Stimulated activated CD8-positive, alpha-beta memory T cell treated with anti-CD3 and anti-CD28 coated beads, Interleukin-4, amount 100 ng/mL, for 24 hours (primary cell): ENCODE measurements around the gene CDC42SE2.

Source experiments
- DNase-seq: peaks from one replicate; pipeline ENCODE4 v3.0.0-alpha.2; 2020; ENCODE audit warnings: low read depth

The CDC42SE2 gene, protein sequence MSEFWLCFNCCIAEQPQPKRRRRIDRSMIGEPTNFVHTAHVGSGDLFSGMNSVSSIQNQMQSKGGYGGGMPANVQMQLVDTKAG

DNA sequence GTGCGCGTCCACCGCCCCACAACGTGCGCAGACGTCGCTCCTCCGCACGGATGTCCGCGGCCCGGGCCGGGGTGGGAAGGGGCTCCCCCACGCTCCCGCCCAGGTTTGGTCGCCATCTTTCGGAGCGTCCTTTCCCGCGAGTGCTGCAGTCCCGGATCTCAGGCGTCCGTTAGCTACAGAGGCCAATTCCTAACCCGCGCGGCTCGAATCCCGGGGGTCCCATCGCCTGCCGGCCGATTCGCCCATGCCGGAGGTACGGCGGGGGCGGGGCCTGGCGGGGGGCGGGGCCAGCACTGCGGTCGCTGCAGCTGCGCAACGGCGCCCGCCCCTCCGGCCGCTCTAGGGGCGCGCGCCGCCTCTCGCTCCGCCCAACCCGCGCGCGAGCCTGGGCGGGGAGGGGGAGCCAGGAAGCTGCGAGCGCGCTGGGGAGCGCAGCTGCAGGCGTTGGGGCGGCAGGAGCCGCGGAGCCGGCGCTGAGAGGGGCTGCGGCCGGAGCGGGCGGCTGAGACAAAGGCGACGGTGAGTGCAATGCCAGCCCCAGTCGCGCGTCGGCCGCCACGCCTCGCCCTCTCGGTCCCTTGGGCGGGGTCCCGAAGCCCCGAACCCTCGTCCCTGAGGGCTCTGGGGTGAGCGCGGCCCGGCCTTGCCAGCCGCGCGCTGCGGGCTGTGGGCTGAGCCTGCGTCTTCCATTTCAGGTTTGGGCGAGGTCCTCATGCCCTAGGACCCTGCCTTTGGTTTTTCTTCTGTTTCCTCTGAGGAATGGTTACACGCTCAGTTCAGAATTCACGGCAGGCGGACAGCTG is at the start of gene CDC42SE2:
Gene CDC42SE2, plus strand, starts transcription at position 406 of the 803 bp plus-strand sequence. CDS start 95,441 bp downstream, outside the sequence.
- peak; percentile 81 for DNase-seq

DNA sequence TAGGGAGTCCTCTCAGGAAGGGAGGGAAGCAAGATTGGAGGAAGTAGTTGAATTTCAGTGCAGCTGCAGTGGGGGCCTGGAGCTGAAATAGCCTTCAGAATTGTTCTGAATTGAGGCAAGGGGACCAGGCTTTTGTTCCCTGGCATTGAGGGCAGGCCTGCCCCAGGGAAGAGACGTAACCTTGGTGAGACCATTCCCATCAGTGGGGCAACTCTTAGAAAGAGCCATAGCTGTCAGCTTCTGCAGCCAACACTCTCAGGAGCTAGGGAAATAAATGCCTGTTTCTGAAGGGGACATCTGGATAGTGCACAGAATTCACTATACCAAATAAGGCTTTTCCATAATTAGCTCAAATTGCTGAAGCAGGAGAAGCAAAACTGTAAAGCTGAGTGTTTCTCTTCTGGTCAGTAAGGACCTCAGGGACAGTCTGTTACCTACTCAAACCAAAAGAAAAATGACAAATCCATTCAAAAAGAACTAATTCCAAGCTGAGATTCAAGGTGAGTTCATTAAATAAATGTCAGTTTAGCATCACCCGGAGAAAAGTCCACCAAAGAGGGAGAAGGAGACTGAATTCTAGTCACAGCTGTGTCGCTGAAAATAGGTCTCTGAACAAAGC is 49.1 kb upstream of the CDC42SE2 start:
- DNase-seq: no peak

DNA sequence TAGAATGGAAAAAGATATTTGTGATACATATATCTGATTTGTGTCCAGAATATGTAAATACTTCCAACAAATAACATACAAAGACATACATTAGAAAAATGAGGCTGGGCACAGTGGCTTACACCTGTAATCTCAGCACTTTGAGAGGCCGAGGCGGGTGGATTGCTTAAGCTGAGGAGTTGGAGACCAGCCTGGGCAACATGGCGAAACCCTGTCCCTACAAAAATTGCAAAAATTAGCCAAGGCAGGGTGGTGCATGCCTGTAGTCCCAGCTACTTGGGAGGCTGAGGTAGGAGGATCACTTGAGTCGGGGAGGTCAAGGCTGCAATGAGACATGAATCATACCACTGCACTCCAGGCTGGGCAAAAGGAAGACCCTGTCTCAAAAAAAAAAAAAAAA is 46.1 kb upstream of the CDC42SE2 start:
- no peak for DNase-seq

DNA sequence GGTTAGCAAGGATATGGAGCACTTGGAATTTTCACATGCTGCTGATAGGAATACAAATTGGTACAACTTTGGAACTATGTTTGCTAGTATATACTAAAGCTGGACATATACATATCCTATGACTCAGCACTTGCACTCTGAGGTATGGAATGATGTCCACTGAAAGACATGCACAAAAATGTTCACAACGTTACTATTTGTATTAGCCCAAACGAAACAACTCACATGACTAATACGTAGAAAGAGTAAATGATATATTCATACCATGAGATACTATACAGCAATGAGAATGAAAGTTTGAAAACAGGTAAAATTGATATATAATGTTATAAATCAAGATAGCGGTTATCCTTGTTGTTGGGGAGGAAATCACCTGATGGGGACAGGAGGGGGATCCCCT is 45.5 kb upstream of the CDC42SE2 start:
- DNase-seq: no peak

DNA sequence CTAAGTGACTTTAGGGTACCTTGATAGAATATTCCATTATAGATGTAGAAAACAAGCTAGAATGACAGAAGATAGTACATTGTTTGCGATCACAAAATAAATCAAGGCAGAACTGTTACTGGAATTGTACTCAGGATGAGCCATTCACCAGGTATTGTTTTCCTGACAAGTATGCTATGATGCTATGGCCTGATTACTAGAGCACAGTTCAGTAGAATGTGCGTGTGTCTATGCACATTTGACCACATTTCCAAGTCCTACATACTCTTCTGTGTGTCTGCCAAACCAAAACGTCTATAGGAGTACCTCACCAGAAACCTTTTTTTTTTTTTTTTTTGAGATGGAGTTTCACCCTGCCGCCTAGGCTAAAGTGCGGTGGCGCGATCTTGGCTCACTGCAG is 43.3 kb upstream of the CDC42SE2 start:
- DNase-seq: no peak

DNA sequence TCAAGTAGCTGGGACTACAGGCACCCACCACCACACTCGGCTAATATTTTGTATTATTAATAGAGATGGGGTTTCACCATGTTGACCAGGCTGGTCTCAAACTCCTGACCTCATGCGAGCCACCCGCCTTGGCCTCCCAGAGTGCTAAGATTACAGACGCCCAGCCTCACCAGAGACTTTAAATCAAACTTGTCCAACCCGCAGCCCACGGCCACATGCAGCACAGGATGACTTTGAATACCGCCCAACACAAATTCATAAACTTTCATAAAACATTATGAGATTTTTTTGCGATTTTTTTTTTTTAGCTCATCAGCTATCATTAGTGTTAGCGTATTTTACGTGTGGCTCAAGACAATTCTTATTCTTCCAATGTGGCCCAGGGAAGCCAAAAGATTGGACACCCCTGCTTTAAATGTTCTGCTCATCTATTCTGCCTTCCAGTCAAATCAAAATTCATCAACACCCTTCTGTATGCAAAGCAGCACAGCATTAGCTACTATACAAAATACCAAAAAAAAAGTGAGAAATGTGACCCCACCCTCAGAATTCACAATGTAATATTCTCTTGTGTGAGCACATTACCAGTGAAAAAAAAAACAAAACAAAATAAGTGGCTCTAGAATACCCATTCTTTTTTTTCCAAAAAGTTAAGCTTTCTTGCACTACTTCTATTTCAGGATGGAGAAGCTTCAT is 42.7 kb upstream of the CDC42SE2 start:
- no peak for DNase-seq

DNA sequence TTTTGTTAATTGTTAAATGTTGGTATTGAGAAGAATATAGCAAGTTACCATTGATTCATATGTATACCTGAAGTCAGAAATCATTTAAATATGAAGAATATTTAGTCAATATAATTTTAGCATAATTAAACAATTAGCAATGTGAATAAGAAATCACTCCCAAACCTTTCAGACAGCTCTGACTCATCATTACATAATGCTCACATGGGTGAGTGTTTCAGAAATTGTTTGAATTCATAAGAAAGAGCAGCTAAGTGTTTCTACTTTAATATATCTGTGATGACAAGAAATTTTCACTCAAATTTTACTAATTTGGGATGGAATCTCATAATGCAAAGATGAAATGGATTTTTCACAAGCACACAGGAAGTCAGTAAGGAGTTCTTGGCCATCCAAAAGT is 42.0 kb upstream of the CDC42SE2 start:
- DNase-seq: no peak

DNA sequence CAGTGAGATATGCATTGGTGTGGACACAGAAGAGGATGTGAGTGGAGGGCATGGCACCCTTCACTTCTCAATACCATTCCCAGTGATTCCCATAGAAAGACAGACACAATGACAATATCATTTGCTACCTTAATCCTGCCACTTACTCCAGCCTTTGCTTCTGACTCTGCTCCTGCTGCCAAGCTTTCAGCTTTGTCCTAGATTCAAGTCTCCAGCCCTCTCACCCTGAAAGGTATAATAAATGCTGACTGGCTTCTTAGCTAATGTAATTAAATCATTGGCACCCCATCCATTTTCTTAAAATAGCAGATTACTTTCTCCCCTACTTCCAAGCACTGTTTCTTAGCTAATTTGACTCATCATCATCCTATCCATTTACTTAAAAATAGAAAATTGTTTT is 41.1 kb upstream of the CDC42SE2 start:
- DNase-seq: no peak

DNA sequence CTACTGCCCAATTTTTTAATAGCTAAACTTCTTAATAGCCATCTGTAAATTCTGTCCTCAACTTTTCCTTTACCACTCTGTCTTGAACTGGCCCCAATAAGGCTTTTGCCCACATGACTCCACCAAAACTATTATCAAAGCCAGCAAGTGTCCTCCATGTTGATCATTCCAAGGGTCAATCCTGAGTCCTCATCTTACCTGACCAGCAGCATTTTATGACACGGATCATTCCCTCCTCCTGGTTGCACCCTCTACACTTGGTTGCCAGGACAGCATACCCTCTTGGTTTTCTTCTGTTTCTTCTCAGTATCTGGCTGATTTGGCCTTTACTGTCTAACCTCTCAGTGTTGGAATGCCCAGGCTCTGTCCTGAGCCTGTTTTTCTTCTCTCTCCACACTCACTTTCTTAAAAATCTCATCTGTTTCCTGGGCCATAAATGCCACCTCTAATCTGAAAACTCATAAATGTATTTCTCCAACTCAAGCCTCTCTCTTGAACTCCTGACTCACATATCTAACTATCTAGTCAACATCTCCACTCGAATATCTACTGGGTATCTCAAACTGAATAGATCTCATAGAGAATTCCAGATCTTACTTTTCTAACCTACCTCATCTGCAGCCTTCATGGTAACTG is 40.0 kb upstream of the CDC42SE2 start:
- no peak for DNase-seq

DNA sequence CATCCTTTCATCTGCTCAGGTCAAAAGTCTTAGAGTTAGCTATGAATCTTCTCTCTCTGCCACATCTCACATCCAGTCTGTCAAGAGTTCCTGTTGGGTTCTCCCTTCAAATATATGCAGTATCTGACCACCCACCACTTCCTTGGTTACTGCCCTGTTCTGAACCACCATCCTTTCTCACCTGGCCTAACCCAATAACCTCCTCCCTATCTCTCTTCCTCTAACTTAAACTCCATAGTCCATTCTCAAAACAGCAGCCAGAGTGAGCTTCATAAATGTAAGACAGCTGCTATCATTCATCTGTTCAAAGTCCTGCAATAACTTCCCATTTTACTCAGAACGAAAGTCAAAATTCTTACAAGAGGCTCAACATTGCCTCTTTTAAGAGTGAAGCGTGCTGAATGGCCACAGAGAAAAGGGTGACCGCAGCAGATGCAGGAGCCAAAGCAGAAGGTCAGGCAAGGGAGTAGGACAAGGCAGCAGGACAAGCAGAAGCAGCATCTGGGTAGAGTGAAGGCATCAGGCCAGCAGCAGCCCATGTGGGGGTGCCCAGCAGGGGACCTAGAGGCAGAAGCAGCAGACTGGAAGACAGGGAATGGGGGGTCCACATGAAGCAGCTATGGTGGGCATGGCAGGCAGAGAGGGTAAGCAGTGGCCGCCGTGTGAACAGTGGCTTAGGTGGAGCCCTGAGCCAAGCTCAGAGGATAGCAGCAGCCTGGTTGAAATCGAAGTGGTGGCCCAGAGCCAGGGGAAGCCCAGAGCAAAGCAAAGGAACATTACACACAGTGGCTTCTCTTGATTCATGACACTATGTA is 39.3 kb upstream of the CDC42SE2 start:
- no peak for DNase-seq

DNA sequence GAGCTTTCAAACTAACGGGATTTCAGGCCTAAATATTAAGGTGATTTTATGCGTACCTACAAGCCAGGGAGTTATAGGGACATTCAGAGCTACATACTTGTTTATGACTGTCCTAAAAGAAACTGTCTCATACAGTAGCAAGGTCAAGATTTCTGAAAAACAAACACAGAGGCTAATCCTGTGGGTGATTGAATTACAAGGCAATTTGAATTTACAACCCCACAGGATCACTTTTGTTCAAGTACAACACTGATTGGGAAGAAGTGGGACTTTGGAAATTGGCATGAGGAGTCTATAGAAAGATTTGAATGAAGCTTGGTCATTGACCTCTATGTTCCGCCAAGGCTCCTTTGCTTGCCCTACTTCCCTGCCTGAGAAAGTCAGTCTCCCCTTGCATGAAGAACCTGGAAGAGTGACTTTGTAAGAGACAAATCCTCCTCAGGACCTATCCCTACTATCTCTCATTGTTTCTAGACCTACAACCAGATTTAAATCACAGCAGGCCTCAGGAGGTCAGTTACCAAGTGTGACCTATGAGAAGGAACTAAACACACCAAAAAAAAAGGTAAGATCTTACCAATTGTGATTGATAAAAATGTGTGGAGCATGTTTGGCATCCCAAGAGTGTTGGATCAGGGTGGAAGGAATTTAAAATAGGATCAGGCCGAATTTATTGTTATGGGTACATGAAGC is 38.4 kb upstream of the CDC42SE2 start:
- DNase-seq: no peak

DNA sequence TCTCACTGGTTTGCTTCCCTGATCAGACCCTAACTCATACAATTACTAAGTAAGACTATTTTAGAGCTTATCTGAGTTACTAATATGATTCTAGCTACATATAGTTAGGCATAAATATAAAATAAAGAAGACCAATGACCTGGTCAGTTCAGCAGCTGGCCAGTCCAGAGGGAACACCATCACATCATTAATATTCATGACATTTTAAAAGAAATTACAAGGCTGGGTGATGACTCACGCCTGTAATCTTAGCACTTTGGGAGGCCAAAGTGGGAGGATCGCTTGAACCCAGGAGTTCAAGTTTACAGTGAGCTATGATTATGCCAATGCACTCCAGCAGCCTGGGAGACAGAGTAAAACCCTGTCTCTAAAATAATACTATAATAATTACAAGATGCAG is 37.0 kb upstream of the CDC42SE2 start:
- DNase-seq: no peak

DNA sequence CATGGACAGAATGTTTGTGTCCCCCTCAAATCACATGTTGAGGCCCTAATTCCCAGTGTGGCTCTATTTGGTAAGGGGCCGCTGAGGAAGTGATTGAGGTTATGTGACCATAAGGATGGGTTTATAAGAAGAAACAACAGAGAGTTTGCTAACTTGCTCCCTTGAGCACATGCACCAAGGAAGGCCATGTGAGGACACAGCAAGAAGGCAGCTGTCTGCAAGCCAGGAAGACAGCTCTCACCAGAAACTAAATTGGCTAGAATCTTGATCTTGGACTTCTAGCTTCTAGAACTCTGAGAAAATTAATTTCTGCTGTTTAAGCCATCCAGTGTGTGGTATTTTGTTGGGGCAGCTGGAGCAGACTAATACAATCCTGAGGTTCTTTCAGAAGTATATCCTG is 35.2 kb upstream of the CDC42SE2 start:
- DNase-seq: no peak

DNA sequence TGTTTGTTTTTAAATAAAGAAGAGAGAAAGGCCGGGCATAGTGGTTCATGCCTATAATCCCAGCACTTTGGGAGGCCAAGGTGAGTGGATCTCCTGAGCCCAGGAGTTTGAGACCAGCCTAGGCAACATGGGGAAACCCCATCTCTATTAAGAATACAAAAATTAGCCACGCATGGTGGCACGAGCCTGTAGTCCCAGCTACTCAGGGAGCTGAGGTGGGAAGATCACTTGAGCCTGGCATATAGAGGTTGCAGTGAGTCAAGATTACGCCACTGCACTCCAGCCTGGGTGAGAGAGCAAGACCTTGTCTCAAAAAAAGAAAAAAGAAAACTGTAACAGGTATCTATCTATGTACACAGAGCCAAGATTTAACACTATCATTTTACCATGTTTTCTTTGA is 34.2 kb upstream of the CDC42SE2 start:
- DNase-seq: no peak

DNA sequence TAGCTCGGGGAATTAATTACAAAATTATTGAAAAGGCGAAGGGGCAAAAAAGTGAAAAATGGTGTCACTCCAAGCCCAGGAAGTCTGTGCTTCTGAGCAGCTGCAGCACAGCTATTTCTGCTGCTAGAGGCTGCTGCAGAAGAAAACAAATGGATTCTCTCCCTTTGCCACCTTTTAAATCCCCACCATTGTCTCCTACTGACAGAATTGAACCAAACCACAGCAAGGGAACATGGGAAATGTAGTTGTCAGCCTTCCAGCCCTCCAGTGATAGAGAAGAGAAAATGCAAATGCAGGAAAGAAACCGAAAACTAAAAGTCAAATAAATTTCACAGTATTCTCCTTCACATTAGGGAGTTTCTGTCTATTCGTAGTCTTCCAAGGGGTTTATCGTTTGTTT is 33.4 kb upstream of the CDC42SE2 start:
- no peak for DNase-seq

DNA sequence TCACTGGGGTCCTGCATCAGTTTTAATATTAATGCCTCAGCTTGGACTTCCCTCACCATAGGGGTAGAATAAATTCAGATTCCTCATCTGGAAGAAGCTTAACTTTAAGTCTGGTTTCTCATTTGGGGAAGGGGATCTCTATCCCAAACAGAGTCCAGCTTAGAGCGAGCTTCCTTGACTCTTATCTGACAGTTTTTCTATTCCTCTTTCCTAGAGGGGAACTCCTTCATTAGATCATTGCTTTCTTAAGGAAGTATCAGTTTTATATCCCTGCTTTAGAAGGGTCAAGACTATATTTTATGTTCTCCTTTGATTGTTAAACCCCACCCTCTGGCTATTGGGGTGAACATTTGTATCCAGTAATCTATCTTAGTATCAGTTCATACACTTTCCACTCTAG is 24.2 kb upstream of the CDC42SE2 start:
- DNase-seq: no peak

DNA sequence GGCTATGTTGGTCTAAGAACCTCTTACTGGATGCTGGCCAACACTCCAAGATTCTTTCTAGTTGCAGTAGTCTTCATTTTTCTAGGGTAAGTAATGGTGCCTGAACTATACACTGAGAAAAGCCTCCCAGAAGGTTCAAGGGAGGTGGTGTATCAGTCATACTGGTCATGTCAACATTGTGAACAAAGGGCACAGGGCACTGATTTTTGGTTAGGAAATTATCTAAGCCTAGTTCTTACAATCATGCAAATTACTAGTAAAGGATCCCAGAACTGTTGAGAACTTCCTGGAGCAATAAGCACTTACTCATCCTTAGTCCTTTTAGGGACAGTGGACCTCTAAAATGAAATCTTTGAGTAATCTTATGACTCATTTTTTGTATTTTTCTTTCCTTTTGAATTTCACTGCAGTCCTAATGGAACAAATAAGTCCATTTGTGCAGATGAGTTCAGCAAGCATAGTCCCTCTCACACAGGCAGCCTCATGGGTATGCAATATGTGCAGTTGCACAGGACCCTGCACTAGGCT is 21.1 kb upstream of the CDC42SE2 start:
- DNase-seq: no peak

DNA sequence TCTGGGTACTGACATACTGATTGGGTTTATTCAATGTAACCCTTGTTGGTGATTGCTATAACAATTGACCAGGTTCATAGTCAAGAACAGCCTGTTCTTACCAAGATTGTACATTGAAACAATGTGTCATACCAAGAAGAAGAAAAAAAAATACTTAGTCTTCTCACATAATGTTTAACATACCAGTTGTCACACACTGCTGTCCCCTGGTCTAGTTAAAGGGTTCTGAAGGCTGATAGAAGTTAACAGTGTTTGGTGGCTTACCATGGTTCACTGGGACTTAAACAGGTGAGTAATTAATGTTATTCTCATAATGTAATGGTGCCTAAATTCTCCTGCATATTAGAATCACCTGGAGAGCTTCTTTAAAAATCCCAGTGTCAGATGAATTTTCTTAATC is 18.5 kb upstream of the CDC42SE2 start:
- DNase-seq: no peak

DNA sequence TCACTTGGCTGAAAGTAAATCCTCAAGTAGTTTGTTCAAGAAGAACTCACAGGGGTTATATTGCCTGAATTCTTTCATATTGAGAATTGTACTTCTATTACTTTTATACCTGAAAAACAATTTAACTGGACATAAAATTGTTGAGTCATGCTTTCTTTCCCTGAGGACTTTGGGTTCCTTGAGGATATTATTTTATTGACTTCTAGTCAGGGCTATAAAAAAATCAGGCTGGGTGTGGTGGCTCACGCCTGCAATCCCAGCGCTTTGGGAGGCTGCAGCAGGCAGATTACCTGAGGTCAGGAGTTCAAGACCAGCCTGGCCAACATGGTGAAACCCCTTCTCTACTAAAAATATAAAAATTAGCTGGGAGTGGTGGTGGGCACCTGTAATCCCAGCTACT is 17.9 kb upstream of the CDC42SE2 start:
- DNase-seq: no peak

DNA sequence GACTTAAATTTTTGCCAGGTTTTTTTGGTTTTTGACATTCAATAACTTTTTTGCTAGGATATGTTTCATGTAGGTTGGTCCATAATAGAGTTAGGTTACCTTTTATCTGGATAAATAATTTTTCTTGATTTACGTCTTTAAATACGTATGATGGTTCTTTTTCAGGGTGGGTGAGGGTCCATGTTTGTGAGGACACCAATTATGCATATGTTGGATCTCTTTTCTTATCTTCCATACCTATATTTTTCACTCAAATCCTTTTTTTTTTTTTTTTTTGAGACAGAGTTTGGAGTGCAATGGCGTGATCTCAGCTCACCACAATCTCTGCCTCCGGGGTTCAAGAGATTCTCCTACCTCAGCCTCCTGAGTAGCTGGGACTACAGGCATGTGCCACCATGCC is 17.3 kb upstream of the CDC42SE2 start:
- DNase-seq: no peak
